GM19193 (cell line): ENCODE data around the gene ZNF83.

Source experiments
- POLR2A ChIP-seq: IDR thresholded peaks from 4 replicates; pipeline ENCODE4 v1.6.1; 2011; ENCODE audit not compliant: insufficient read depth, insufficient read length; ENCODE audit errors: extremely low read depth

Gene ZNF83

DNA sequence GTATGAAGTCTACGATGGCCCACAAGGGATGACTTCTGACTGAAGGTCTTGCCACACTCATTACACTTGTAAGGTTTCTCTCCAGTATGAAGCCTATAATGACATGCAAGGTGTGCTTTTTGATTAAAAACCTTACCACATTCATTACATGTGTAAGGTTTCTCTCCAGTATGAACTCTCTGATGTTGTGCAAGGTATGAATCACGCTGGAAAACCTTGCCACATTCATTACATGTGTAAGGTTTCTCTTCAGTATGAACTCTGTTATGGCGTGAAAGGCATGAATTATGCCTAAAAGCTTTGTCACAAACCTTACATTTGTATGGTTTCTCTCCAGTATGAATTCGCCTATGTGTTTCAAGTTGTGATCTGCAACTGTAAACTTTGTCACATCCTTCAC, 15.0 kb upstream of the ZNF83 start:
- TF ChIP-seq POLR2A, result no peak

DNA sequence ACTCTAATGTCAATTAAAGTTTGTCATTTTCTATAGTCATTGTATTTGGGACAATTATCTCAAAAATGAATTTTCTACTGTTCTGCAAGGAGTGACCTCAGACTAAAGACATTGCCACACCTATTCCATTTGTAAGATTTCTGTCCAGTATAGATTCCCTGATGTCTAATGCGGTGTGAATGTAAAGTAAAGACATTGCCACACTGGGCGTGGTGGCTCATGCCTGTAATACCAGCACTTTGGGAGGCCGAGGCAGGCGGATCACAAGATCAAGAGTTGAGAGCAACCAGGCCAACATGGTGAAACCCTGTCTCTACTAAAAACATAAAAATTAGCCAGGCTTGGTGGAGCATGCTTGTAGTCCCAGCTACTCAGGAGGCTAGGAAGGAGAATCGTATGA, 13.8 kb upstream of the ZNF83 start:
- no peak for TF ChIP-seq POLR2A

DNA sequence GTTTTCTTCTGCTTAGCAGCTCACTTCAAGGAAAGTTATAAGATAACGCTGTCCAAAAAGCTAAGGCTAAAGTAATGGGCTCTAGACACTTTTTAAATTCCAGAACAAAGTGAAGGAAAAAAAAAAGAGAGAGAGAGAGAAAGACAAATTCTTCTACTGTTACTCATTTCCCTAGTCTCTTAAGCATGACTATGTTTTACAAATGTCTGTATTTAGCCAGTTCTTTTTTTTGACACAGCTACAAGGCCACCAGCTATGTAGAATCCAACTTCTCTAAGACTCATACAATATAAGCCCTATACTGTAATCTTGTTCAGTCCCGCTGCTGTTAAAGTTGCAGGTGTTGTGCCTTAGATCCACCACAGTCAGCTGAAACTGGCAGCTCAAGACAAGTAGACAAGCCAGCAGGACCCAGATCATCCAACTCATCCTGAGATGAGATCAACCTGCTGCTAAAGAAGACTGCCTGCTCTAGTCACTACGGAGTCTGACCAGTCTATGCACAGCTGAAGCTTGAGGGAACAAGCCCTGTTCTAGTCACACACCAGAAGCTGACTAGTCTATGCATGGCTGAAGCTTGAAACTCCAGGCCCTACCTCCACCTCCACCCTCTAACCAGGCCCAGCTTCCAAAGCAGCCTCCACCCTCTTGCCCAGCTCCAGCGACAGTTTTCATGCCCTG, 10.3 kb upstream of the ZNF83 start:
- no peak for TF ChIP-seq POLR2A

DNA sequence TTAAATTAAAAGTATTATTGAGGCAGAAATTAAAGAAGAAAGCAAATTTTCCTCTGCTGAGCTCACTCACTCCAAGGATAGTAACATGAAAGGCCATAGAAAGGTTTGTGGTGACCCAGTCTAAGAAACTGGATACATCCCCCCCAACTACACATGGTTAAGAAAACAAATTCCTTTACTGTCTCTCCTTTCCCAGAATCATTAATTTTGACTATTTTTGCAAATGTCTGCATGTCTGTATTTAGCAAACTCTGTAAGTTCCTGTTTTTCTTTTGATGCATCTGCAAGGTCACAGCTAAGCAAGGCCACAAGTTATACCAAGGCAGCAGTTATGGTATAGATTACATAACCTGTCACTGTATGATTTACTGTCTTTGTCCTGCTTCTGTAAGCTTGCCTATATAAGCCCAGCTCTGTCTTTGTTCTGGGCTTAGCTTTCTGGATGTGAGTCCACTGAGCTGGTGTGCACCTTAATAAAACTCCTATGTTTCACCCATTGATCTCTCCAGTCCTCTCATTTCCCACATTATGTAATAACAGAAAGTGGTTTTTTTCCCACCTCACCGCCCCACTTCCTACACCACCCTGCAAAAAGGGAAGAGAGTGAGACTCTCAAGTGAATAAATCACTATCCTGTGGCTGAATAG, 8.5 kb upstream of the ZNF83 start:
- no peak for TF ChIP-seq POLR2A

DNA sequence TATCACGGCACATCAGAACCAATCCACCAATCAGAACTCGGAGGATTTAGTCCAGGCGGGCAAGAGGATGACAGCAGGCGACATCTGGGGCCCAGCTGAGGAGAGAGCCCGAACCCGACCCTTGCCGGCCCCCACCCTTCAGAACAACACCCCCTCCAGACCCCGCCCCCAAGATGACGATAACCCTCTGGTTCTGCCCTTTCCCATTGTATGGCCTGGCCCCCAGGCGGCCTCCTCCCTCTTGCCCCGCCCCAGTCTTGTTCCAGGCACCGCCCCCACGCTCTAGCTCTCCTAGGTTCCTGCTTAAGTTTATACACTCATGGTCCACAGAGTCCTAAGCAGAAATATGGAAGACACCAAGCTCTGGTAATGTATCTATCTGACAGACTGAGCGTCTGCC, 2.8 kb upstream of the ZNF83 start:
- TF ChIP-seq POLR2A, result no peak

DNA sequence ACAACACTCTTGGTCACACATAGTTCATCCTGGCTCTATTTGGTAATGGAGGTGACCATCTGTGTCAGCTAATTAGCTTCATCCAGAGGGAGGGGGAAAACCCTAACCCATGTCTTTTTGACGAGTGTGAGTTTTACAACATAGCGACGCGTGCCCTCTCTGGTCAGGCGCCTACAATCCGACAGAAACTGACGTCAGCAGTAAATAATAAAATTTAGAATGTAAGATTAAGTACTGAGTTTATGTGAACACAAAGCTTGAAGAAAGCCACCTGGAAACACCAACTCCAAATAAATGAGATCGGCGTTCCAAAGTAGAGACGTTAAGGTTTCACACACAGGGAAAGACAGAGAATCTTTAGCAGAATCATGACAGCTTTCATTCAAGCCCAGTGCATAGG, 1.8 kb upstream of the ZNF83 start:
- TF ChIP-seq POLR2A, result no peak

DNA sequence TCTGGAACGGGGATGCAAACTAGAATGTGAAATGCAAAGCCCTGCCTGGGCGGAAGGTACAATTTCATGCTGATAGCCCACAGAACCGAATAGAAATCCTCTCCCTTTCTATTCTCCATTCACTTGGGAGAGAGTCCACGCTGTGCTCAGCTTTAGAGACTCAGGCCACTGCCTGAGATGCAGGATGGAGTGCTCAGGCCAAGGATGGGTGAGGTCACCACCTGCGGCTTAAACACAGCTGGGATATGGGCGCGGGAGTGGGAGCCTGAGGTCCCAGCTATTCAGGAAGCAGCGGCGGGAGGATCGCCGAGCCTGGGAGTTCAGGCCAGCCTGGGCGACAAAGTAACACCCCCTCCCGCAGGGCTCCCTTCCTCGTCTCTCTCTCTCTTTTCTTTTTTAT, 446 bp upstream of the ZNF83 start:
- no peak for TF ChIP-seq POLR2A

DNA sequence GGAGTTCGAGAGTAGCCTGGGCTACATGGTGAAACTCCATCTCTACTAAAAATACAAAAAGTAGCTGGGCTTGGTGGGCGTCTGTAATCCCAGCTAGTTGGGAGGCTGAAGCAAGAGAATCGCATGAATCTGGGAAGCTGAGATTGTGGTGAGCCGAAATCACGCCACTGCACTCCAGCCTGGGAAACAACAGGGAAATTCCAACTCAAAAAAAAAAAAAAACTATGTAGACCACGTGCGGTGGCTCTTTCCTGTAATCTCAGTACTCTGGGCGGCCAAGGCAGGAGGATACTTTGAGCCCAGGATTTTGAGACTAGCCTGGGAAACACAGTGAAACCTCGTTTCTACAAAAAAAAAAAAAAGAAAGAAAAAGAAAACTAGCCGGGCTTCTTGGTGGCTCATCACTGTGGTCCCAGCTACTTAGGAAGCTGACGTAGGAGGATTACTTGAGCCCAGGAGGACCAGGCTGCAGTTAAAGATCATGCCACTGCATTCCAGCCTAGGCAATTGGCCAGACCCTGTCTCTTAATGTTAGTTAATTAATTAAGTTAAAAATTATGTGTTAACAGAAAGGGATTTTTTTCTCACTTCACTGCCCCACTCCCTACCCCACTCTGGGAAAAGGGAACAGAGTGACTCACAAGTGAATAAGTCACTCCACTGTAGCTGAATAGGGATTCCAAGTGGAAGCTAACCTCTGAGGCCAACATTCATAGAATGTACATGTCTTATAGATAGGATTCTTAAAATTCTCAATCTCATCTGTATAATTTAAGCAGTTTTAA, 2.2 kb downstream of the ZNF83 start:
- no peak for TF ChIP-seq POLR2A

DNA sequence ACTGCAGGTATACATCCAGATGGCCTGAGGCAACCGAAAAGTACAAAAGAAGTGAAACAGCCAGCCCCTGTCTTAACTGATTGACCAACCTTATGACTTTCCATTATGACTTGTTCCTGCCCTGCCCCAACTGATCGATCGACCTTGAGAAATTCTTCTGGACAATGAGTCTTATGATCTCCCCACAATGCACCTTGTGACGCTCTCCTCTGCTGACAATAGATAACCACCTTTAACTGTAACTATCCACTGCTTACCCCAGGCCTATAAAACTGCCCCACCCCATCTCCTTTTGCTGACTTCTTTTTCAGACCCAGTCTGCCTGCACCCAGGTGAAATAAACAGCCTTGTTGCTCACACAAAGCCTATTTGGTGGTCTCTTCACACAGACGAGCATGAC, 11.2 kb downstream of the ZNF83 start:
- no peak for TF ChIP-seq POLR2A

DNA sequence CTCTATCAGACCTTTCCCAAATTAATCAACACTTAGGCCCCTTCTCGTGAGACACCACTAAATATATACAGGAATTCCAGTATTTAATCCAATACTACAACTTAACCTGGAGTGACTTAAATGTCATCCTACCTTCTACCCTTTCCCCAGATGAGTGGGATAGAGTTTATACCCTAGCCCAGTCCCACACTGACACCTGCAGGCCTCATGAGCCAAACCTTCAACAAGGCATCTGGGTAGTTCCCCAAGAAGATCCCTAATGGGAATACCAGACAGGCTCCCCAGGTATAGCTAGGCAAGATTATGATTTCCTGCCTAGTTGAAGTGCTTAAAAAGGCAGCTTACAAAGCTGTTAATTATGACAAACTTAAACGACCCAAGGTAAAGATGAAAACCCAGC, 15.9 kb downstream of the ZNF83 start:
- TF ChIP-seq POLR2A, result no peak

DNA sequence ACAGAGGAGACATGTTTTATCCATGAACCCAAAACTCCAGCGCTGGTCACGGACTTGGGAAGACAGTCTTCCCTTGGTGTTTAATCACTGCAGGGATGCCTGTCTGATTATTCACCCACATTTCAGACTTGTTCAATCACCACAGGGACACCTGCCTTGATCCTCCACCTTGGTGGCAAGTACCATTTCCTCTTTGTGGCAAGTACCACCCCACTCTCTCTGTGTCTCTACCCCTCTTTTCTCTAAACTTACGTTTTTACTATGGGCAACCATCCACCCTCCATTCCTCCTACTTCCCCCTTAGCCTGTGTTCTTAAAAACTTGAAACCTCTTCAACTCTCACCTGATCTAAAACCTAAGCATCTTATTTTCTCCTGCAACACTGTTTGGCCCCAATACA, 16.8 kb downstream of the ZNF83 start:
- TF ChIP-seq POLR2A, result no peak

DNA sequence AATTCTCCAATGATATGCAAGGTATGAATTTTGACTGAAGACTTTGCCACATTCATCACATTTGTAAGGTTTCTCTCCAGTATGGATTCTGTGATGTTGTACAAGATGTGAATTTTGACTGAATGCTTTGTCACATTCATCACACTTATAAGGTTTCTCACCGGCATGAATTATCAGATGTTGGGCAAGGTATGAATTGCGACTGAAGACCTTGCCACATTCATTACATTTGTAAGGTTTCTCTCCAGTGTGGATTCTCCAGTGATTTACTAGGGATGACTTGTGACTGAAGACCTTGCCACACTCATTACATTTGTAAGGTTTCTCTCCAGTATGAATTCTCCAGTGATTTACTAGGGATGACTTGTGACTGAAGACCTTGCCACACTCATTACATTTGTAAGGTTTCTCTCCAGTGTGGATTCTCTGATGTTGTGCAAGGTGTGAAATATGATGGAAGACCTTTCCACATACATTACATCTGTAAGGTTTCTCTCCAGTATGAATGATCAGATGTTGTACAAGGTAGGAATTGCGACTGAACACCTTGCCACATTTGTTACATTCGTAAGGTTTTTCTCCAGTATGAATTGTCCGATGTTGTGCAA, 24.8 kb downstream of the ZNF83 start:
- no peak for TF ChIP-seq POLR2A

DNA sequence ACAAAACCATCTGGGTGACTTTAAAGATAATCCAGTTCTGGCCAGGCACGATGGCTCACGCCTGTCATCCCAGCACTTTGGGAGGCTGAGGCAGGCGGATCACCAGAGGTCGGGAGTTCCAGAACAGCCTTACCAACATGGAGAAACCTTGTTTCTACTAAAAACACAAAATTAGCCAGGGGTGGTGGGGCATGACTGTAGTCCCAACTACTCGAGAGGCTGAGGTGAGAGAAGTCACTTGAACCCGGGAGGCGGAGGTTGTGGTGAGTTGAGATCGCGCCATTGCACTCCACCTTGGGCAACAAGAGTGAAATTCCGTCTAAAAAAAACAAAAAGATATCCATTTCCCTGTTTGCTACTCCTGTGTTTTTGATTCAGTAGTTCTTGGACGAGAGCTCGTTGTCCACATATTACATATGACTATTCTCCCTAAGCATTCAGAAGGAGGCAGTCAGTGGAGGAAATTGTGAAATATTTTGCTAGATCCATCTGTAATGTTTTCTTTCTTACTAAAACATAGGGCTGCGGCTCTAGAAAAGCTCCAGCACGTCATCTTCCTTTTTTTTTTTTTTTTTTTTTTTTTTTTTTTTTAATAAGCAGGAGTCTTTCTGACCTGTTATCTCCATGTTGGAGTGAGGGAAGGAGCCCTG, 34.5 kb downstream of the ZNF83 start:
- no peak for TF ChIP-seq POLR2A

DNA sequence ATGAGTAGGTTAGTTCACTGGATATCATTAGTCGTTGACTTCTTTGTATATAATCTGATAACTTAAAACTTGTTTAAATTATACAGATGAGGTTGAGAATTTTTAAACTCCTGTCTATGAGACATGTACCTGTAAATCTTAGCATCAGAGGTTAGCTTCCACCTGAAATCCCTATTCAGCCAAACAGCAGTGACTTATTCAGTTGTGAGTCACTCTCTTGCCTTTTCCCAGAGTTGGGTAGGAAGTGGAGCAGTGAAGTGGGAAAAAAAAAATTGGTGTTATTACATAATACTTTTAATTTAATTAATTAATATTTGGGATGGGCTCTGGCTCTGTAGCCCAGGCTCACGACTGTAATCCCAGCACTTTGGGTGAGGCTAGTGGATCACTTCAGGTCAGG, 35.2 kb downstream of the ZNF83 start:
- TF ChIP-seq POLR2A, result no peak

DNA sequence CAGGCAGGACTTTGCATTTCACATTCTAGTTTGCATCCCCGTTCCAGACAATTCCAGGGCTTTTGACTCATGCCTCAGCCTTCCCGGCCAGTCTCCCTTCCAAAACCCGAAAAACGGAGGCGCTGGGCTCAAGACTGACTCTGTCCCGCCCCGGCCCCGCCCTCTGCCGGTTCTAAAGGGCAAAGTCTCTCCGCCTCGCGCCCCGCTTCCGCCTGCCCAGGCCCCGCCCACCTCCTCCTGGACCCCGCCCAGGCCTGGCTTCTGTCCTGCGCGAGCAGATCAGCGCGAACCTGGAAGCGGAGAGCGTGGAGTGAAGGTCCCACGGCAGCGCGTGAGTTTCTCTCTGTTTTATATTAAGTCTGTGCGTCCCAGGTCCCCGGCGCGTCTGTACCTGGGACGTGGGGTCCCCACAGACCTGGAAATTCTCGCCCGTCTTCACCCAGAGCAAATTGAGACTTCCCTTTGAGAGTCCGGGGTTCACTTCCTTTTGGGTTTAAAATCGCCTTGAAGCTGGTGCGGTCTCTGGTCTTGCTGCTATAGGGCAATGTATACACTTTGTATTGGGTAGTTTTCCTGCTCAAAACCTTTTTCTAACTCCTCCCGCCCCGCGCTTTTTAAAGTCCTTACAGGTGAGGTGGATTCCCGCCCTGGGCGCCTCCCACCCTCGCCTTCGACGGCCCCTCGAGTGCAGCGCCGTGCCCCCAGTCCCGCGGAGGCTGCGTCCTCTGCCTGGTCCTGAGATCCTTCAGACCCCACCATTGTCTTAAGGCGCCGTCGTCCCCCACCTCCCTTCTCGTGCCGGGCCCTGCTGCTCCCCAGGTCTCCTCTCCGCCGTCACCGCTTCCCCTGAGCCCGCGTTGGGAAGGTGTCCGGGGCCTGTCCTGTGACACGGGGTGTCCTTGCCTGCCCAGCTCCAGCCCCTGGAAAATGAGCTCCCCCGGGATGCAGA, 36.9 kb downstream of the ZNF83 start:
- peak; percentile 80 for TF ChIP-seq POLR2A

DNA sequence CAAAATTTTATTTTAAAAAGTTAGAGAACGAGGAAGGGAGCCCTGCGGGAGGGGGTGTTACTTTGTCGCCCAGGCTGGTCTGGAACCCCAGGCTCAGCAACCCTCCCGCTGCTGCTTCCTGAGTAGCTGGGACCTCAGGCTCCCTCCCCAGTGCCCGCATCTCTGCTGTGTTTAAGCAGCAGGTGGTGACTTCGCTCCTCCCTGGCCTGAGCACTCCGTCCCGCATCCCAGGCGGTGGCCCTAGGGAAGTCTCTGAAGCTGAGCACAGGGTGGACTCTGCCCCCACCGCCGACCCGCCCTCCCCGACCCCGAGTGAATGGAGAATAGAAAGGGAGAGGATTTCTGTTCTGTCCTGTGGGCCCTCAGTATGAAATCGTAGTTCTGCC, 37.5 kb downstream of the ZNF83 start:
- no peak for TF ChIP-seq POLR2A
